ENCODE results near the gene SNTB2. TPM values are rescaled to one million over a fixed set of nuclear protein-coding genes. Genes with fewer than 3 reads are reported as not detected.

SNTB2 gene
- total and polyA plus RNA-seq, 2 donors (not counting 3 experiments of a cell fraction or from before 2014, with no cell fraction given), result 24.9 to 73.7 TPM

GRCh38 chr16:69344171-69344570 lies 157.2 kb downstream of the SNTB2 start:
- FAIRE-seq (no peak), DNase-seq (ENCODE audit: low read depth, low spot score) (no peak)
- Histone ChIP-seq H2AFZ (ENCODE audit: low read depth, low read length) (no peak overlapping the region), H4K20me1 (replicated peaks; ENCODE audit: control insufficient read depth, extremely low read depth, insufficient read depth, low read length) (no peaks in the 10 kb centered on the region), H3K27me3 (ENCODE audit: control insufficient read depth in 2 of 2, insufficient read depth in 2 of 2, low read length in 2 of 2) (no peaks in the 10 kb centered on the region), H3K9ac (replicated peaks; ENCODE audit: extremely low read depth, insufficient read depth, low read length) (no peak overlapping the region), H3K36me3 (ENCODE audit: control insufficient read depth in 2 of 2, extremely low read depth in 1 of 2, insufficient read depth in 2 of 2, low read length in 2 of 2) (peaks cover 0 to 16% of the 10 kb centered on the region in 2 experiments), H3K9me1 (replicated peaks; ENCODE audit: control insufficient read depth, extremely low read depth, insufficient read depth, low read length) (no peaks in the 10 kb centered on the region), H3K27ac (ENCODE audit: insufficient read depth, low read depth, low read length) (no peak overlapping the region), H3K4me1 (ENCODE audit: control insufficient read depth, extremely low read depth, insufficient read depth, low read length) (peaks cover 11% of the 10 kb centered on the region), H3K4me3 (replicated peaks in 1 of 3; ENCODE audit: insufficient read depth in 1 of 3, low read depth in 1 of 3, low read length in 3 of 3) (no peak overlapping the region), H3K9me3 (replicated peaks; ENCODE audit: control insufficient read depth, insufficient read depth, low read length) (no peaks in the 10 kb centered on the region), H3K4me2 (ENCODE audit: insufficient read depth, low read length) (no peak overlapping the region), H3K79me2 (ENCODE audit: control insufficient read depth, insufficient read depth, low read length) (peaks cover 21% of the 10 kb centered on the region)
- dilution Hi-C loops (cut with MboI; ENCODE audit: extremely low pct_ligation_motif_present, low sequenced_read_pairs) (no loop called here), intact Hi-C loops (cut with micrococcal nuclease) (no loop called here)
- no peak for TF ChIP-seq POLR2A (IDR thresholded peaks at IDR 0.05; ENCODE audit: low read depth, low read length)
- TF ChIP-seq MYC (IDR thresholded peaks at IDR 0.05; ENCODE audit: low read depth, low read length), result no peak
- TF ChIP-seq POLR2AphosphoS5 (IDR thresholded peaks at IDR 0.05; ENCODE audit: insufficient read depth, low read depth, low read length), result no peak
- no peak for TF ChIP-seq FOS (IDR thresholded peaks at IDR 0.05; ENCODE audit: borderline replicate concordance, insufficient read depth, low read length)
- TF ChIP-seq CTCF (IDR thresholded peaks at IDR 0.05; ENCODE audit: extremely low read depth in 1 of 2, insufficient read depth in 1 of 2, low read depth in 1 of 2, low read length in 2 of 2), result no peak
- TF ChIP-seq EZH2 (IDR thresholded peaks at IDR 0.05; ENCODE audit: borderline replicate concordance, low read depth, low read length, severe bottlenecking), result no peak
- TF ChIP-seq JUN (IDR thresholded peaks at IDR 0.05; ENCODE audit: borderline replicate concordance, insufficient read depth, insufficient read length, low read depth), result no peak
- no peak for TF ChIP-seq MAX (IDR thresholded peaks at IDR 0.05; ENCODE audit: insufficient read depth, insufficient read length)
- no peak for TF ChIP-seq GATA2 (IDR thresholded peaks at IDR 0.05; ENCODE audit: insufficient read depth, insufficient read length, low read depth, low read length)
- BruUV-seq (replicated peaks), result no TSS peak
- ChIA-PET CTCF (no interaction called here), POLR2A (no interaction called here)

Measured in endothelial cell of umbilical vein (primary cell).